Type B pancreatic cell (in vitro differentiated cells): Measurements from ENCODE around the gene HADHB. TPM values are rescaled to one million over a fixed set of nuclear protein-coding genes. Genes with fewer than 3 reads are reported as not detected.

ENCODE experiments used
- DNase-seq: peaks from one replicate; pipeline ENCODE4 v3.0.0; 2021; ENCODE audit warnings: mixed read lengths; ENCODE audit not compliant: unreplicated experiment; ENCODE audit errors: extremely low spot score
- H3K27ac Mint-ChIP-seq: 2 replicates; pipeline ENCODE4 v1.8.0; 2021; ENCODE audit warnings: mild to moderate bottlenecking, mixed read lengths
- H3K27me3 Mint-ChIP-seq: 2 replicates; pipeline ENCODE4 v1.8.0; 2021; ENCODE audit warnings: mixed read lengths
- H3K36me3 Mint-ChIP-seq: 2 replicates; pipeline ENCODE4 v1.8.0; 2021; ENCODE audit warnings: mixed read lengths
- H3K4me1 Mint-ChIP-seq: one replicate; pipeline ENCODE4 v1.8.0; 2021; ENCODE audit warnings: mixed read lengths; ENCODE audit not compliant: unreplicated experiment
- H3K4me3 Mint-ChIP-seq: 2 replicates; pipeline ENCODE4 v1.8.0; 2021; ENCODE audit warnings: mild to moderate bottlenecking, mixed read lengths
- H3K9me3 Mint-ChIP-seq: 2 replicates; pipeline ENCODE4 v1.8.0; 2021; ENCODE audit warnings: mixed read lengths
- total RNA-seq: library from RNA; stranded (reverse); gene quantifications from 2 replicates; pipeline ENCODE4 v1.2.1, GENCODE V29; 2021; ENCODE audit warnings: low replicate concordance
- TF ChIP-seq, protein P1 (sequence below): fragments of 200-600 bp; sonication (generic); conservative IDR thresholded peaks from 2 replicates; pipeline ENCODE4 v1.5.0; 2021; ENCODE audit warnings: antibody characterized with exemption, mild to moderate bottlenecking

The HADHB gene
- total RNA-seq, 1 donor from 2014 or later = 110 TPM

DNA sequence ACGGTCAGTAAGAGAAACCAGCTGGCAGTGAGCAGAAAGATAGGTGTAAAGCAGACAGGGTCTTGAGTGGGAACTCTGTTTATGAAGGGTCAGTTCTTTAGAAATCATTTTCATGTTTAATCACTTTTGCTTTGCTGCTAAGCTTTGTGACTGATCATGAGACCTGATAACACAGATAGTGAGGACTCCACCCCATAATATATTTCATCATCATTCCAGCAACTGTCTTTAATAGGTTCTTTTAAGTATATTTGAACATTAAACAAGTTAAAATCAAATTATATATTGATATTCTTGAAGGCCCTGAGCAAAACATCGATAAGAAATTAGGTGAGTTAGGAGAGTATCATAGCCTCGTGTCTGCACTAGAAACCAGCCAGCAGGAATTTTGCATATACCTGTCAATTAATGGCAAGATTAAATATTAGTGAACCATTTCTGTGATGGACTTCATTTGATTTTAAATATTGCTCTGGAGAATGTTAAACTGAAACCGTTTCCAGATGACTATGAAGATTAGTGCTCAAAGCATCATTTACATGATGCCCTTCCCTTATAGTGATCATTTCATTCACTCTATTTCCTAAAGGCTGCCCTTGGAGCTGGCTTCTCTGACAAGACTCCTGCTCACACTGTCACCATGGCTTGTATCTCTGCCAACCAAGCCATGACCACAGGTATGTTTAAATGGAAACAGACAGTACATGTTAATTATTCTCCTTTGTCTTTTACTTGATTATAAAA lies 31.9 kb downstream of the HADHB start:
- Mint-ChIP-seq H3K4me1 (no peaks in the 10 kb centered on the region), H3K4me3 (no peak overlapping the region), H3K36me3 (peaks cover 12% of the 10 kb centered on the region), H3K27me3 (no peaks in the 10 kb centered on the region), H3K9me3 (no peaks in the 10 kb centered on the region), H3K27ac (no peak overlapping the region)
- TF ChIP-seq, protein P1, sequence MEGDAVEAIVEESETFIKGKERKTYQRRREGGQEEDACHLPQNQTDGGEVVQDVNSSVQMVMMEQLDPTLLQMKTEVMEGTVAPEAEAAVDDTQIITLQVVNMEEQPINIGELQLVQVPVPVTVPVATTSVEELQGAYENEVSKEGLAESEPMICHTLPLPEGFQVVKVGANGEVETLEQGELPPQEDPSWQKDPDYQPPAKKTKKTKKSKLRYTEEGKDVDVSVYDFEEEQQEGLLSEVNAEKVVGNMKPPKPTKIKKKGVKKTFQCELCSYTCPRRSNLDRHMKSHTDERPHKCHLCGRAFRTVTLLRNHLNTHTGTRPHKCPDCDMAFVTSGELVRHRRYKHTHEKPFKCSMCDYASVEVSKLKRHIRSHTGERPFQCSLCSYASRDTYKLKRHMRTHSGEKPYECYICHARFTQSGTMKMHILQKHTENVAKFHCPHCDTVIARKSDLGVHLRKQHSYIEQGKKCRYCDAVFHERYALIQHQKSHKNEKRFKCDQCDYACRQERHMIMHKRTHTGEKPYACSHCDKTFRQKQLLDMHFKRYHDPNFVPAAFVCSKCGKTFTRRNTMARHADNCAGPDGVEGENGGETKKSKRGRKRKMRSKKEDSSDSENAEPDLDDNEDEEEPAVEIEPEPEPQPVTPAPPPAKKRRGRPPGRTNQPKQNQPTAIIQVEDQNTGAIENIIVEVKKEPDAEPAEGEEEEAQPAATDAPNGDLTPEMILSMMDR = no peak
- DNase-seq = no peak

DNA sequence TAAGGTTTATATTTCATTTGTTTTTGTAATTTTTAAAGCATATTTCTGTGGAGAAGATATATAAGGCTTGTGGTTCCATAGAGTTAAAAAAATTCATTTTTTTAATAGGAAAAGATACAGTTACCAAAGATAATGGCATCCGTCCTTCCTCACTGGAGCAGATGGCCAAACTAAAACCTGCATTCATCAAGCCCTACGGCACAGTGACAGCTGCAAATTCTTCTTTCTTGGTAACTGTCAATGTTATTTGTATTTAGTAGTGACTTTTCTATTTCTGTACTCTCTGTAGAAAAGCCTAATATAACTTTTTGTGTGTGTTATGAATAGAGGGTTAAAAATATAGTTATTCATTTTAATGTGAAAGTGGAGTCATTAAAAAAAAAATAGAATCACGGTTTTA lies 35.1 kb downstream of the HADHB start:
- no peak overlapping the region for H3K4me3 Mint-ChIP-seq
- no peak for DNase-seq
- peaks cover 27% of the 10 kb centered on the region for H3K36me3 Mint-ChIP-seq
- no peaks in the 10 kb centered on the region for H3K27me3 Mint-ChIP-seq
- H3K9me3 Mint-ChIP-seq = no peaks in the 10 kb centered on the region
- TF ChIP-seq, protein P1 = no peak
- no peak overlapping the region for H3K27ac Mint-ChIP-seq
- H3K4me1 Mint-ChIP-seq = no peaks in the 10 kb centered on the region

DNA sequence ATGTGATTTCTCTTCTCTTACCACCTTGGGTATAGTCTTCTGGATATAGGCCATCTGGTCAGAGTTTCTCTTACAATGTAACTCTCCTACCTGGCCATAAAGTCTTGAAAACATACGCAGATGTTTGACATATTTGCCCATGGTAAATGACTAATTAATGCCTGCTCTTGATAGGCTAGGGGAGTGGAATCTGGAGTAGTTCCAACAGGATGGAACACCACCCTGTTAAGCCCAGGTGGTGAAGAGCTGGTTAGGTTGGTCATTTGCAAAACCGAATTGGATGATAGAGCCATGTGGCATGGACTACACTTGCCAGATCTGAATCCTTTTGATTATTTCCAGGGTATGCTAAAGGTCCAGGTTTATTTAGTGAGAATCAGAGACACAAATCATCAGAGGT lies 36.5 kb downstream of the HADHB start:
- Mint-ChIP-seq H3K4me1 (no peaks in the 10 kb centered on the region), H3K36me3 (peaks cover 32% of the 10 kb centered on the region), H3K4me3 (no peak overlapping the region)

DNA sequence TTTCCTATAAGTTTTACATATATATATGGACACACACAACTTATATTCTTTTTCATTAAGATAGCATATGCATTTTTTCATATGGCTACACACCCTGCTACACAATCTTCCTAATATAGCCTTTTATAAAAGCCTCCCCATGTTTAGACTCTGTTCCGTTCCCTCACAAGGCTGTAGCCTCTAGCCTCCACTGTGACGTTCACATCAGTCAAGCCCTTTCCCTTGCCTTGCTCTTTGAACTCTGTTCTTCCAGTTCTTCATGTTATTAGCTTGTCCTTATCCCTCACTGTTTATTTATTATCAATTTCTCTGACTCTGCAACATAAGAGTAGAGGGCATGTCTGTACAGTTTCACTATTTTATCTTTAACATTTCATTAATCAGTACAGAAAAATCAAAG lies 38.9 kb downstream of the HADHB start:
- no peak overlapping the region for H3K4me3 Mint-ChIP-seq
- no peaks in the 10 kb centered on the region for H3K4me1 Mint-ChIP-seq
- H3K9me3 Mint-ChIP-seq = no peaks in the 10 kb centered on the region
- TF ChIP-seq, protein P1 = no peak
- H3K36me3 Mint-ChIP-seq = peaks cover 30% of the 10 kb centered on the region
- peak overlapping the region; percentile 80 for H3K27ac Mint-ChIP-seq
- no peaks in the 10 kb centered on the region for H3K27me3 Mint-ChIP-seq
- no peak for DNase-seq

More for the DNA sequence above, 36.5 kb downstream of the HADHB start:
- DNase-seq = no peak
- TF ChIP-seq, protein P1 = no peak
- H3K9me3 Mint-ChIP-seq = no peaks in the 10 kb centered on the region
- H3K27me3 Mint-ChIP-seq = no peaks in the 10 kb centered on the region
- H3K27ac Mint-ChIP-seq = no peak overlapping the region

DNA sequence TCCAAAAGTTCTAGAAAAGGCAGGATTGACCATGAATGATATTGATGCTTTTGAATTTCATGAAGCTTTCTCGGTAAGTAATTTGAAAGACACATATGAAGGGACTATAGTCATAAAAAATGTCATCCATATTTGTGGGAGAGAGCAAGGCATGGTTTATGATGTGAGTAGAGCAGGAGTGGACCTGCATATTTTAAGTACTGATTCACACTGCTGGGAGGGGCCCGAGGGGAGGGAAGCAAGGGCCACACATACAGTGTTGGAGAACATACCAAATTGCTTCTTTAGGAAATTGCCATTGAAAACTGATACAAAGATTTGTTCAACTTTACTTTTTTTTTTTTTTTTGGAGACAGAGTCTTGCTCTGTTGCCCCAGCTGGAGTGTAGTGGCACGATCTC lies 39.4 kb downstream of the HADHB start:
- TF ChIP-seq, protein P1 = no peak
- peaks cover 29% of the 10 kb centered on the region for H3K36me3 Mint-ChIP-seq

More for the DNA sequence above, 39.4 kb downstream of the HADHB start:
- H3K27me3 Mint-ChIP-seq = no peaks in the 10 kb centered on the region
- H3K4me3 Mint-ChIP-seq = no peak overlapping the region
- H3K9me3 Mint-ChIP-seq = no peaks in the 10 kb centered on the region
- H3K4me1 Mint-ChIP-seq = no peaks in the 10 kb centered on the region
- peak overlapping the region; percentile 80 for H3K27ac Mint-ChIP-seq
- no peak for DNase-seq
